ENCODE data around the gene SPATA16. TPM values are rescaled to one million over a fixed set of nuclear protein-coding genes. Genes with fewer than 3 reads are reported as not detected.

SPATA16 gene
- total and polyA plus RNA-seq, 2 of the 13 experiments (the other 11 are each of a cell fraction or from before 2014, with no cell fraction given) = not detected

DNA sequence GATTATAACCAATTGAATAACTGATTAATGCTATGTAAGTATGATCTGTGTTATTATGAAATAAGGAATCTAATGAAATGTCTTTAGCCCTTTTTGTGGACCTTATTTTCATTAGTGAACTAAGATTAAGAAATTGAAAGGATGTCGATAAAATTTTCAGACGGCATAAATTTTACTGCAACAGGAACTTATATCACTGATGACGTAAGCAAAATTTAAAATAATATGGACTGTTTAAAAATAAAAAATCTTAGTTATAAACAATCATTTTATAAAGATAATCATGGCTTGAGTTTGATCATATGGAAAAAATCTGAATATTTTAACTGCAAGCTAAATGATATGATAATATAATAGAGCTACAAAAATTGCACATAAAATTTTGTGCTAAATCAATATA lies 112.7 kb downstream of the SPATA16 start (continued):
- no peak for TF ChIP-seq MED1 (CRISPR knock-in tag; IDR thresholded peaks at IDR 0.05)
- no peak for TF ChIP-seq TP53 (CRISPR knock-in tag; conservative IDR thresholded peaks at IDR 0.05)
- peak; percentile 69; the same call in 1 of the 2 replicates for TF ChIP-seq MAFF (IDR thresholded peaks at IDR 0.05; ENCODE audit: low read depth, low read length)
- TF ChIP-seq, protein P1, sequence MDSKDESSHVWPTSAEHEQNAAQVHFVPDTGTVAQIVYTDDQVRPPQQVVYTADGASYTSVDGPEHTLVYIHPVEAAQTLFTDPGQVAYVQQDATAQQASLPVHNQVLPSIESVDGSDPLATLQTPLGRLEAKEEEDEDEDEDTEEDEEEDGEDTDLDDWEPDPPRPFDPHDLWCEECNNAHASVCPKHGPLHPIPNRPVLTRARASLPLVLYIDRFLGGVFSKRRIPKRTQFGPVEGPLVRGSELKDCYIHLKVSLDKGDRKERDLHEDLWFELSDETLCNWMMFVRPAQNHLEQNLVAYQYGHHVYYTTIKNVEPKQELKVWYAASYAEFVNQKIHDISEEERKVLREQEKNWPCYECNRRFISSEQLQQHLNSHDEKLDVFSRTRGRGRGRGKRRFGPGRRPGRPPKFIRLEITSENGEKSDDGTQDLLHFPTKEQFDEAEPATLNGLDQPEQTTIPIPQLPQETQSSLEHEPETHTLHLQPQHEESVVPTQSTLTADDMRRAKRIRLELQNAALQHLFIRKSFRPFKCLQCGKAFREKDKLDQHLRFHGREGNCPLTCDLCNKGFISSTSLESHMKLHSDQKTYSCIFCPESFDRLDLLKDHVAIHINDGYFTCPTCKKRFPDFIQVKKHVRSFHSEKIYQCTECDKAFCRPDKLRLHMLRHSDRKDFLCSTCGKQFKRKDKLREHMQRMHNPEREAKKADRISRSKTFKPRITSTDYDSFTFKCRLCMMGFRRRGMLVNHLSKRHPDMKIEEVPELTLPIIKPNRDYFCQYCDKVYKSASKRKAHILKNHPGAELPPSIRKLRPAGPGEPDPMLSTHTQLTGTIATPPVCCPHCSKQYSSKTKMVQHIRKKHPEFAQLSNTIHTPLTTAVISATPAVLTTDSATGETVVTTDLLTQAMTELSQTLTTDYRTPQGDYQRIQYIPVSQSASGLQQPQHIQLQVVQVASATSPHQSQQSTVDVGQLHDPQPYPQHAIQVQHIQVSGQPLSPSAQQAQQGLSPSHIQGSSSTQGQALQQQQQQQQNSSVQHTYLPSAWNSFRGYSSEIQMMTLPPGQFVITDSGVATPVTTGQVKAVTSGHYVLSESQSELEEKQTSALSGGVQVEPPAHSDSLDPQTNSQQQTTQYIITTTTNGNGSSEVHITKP (CRISPR knock-in tag; IDR thresholded peaks at IDR 0.05; ENCODE audit: low read depth) = no peak
- TF ChIP-seq ZNF382 (CRISPR knock-in tag; IDR thresholded peaks at IDR 0.05; ENCODE audit: borderline replicate concordance) = no peak
- no peak for TF ChIP-seq POLR2AphosphoS2 (IDR thresholded peaks at IDR 0.05; ENCODE audit: low read depth, low read length)
- TF ChIP-seq CREB1 (IDR thresholded peaks at IDR 0.05) = peak; percentile 80
- no peak for TF ChIP-seq CREB1 (CRISPR knock-in tag; IDR thresholded peaks at IDR 0.05)
- TF ChIP-seq CCDC6 (CRISPR knock-in tag; IDR thresholded peaks at IDR 0.05) = no peak
- no peak for TF ChIP-seq KDM6A (CRISPR knock-in tag; IDR thresholded peaks at IDR 0.05; ENCODE audit: low read depth)

DNA sequence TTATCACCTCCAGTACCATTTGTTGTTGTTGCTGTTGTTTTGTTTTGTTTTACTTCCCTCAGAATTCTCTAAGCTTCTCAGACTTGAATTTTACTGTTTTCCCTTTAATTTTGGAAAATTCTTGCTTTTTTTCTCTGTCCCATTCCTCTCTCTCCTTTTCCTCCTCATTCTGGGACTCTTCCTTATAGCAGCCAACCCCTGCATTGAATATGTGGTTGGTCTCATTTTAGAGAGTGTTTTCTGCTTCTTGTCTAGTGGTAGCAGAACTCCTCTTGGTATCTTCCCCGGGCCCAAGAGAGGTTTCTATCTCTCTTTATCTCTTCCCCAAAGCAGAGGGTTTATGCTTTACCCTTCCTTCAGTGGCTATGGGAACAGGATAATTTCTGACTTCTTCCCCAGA lies 113.6 kb downstream of the SPATA16 start:
- intact Hi-C loops (cut with micrococcal nuclease; ENCODE audit: unreplicated experiment) = no loop called here
- no peaks in the 10 kb centered on the region for H3K36me3 ChIP-seq (replicated peaks in 1 of 2; ENCODE audit: control insufficient read depth in 1 of 2, insufficient read depth in 2 of 2, low read length in 2 of 2)
- H3K4me2 ChIP-seq (ENCODE audit: low read depth, low read length) = no peak overlapping the region
- no peak overlapping the region for H3K27ac ChIP-seq (ENCODE audit: extremely low read length, insufficient read depth, low read length)
- H2AFZ ChIP-seq (ENCODE audit: low read length) = no peak overlapping the region
- H3K4me1 ChIP-seq (ENCODE audit: insufficient read depth, low read length) = no peaks in the 10 kb centered on the region
- no peaks in the 10 kb centered on the region for H3K9me3 ChIP-seq (ENCODE audit: low read length)
- H3K79me2 ChIP-seq (ENCODE audit: insufficient read depth, low read length) = no peaks in the 10 kb centered on the region
- H3K27me3 ChIP-seq (ENCODE audit: control insufficient read depth in 1 of 2, insufficient read depth in 2 of 2, low read length in 2 of 2) = no peaks in the 10 kb centered on the region
- ChIA-PET CTCF (ENCODE audit: low intra/inter-chr PET ratio, low total read pairs) (no interaction called here), POLR2A (no interaction called here)
- ATAC-seq (no peak), DNase-seq (ENCODE audit: low spot score) (no peak), FAIRE-seq (no peak)
- no TSS peak for BruUV-seq (replicated peaks)
- H3K9ac ChIP-seq (ENCODE audit: insufficient read depth, low read depth, low read length) = no peak overlapping the region
- in situ Hi-C loops (cut with HindIII; ENCODE audit: extremely low pct_ligation_motif_present, low pct_unique_long_range_greater_than_20kb) = no loop called here
- 0% methylated on average over 1 of the region's 1 CpG for WGBS (ENCODE audit: low lambda C conversion rate)
- no peak overlapping the region for H3K4me3 ChIP-seq (replicated peaks in 1 of 3; ENCODE audit: insufficient read depth in 1 of 3, low read depth in 2 of 3, low read length in 3 of 3)
- no peaks in the 10 kb centered on the region for H4K20me1 ChIP-seq (ENCODE audit: insufficient read depth, low read length)
- TF ChIP-seq SKI (IDR thresholded peaks at IDR 0.05; ENCODE audit: partially characterized antibody) (no peak), SALL1 (CRISPR knock-in tag; IDR thresholded peaks at IDR 0.05) (no peak), ZNF292 (CRISPR knock-in tag; IDR thresholded peaks at IDR 0.05; ENCODE audit: borderline replicate concordance, low read depth) (no peak), SAFB2 (CRISPR knock-in tag; IDR thresholded peaks at IDR 0.05; ENCODE audit: borderline replicate concordance, low read depth) (no peak), KLF9 (CRISPR knock-in tag; IDR thresholded peaks at IDR 0.05; ENCODE audit: low read depth) (no peak), FOXM1 (CRISPR knock-in tag; IDR thresholded peaks at IDR 0.05) (no peak)
- TF ChIP-seq, protein P2, sequence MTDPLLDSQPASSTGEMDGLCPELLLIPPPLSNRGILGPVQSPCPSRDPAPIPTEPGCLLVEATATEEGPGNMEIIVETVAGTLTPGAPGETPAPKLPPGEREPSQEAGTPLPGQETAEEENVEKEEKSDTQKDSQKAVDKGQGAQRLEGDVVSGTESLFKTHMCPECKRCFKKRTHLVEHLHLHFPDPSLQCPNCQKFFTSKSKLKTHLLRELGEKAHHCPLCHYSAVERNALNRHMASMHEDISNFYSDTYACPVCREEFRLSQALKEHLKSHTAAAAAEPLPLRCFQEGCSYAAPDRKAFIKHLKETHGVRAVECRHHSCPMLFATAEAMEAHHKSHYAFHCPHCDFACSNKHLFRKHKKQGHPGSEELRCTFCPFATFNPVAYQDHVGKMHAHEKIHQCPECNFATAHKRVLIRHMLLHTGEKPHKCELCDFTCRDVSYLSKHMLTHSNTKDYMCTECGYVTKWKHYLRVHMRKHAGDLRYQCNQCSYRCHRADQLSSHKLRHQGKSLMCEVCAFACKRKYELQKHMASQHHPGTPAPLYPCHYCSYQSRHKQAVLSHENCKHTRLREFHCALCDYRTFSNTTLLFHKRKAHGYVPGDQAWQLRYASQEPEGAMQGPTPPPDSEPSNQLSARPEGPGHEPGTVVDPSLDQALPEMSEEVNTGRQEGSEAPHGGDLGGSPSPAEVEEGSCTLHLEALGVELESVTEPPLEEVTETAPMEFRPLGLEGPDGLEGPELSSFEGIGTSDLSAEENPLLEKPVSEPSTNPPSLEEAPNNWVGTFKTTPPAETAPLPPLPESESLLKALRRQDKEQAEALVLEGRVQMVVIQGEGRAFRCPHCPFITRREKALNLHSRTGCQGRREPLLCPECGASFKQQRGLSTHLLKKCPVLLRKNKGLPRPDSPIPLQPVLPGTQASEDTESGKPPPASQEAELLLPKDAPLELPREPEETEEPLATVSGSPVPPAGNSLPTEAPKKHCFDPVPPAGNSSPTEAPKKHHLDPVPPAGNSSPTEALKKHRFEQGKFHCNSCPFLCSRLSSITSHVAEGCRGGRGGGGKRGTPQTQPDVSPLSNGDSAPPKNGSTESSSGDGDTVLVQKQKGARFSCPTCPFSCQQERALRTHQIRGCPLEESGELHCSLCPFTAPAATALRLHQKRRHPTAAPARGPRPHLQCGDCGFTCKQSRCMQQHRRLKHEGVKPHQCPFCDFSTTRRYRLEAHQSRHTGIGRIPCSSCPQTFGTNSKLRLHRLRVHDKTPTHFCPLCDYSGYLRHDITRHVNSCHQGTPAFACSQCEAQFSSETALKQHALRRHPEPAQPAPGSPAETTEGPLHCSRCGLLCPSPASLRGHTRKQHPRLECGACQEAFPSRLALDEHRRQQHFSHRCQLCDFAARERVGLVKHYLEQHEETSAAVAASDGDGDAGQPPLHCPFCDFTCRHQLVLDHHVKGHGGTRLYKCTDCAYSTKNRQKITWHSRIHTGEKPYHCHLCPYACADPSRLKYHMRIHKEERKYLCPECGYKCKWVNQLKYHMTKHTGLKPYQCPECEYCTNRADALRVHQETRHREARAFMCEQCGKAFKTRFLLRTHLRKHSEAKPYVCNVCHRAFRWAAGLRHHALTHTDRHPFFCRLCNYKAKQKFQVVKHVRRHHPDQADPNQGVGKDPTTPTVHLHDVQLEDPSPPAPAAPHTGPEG (CRISPR knock-in tag; IDR thresholded peaks at IDR 0.05) = no peak
